CD4-positive, alpha-beta T cell (primary cell): Measurements from ENCODE around the gene CCM2L. TPM values are rescaled to one million over a fixed set of nuclear protein-coding genes. Genes with fewer than 3 reads are reported as not detected.

Experiments used
- ATAC-seq: fragments of 200-7000 bp; cut with Tn5 transposase; one replicate; pipeline ENCODE4 v1.10.0; 2022; ENCODE audit warnings: mild to moderate bottlenecking; ENCODE audit not compliant: poor library complexity
- CTCF ChIA-PET: fragments of 350-600 bp; sonication (Branson Sonifier 250); formaldehyde crosslinking; loops from one replicate; lab custom pipeline; 2021; ENCODE audit warnings: antibody characterized with exemption, inconsistent platforms; lab: Charles Lee
- POLR2A ChIA-PET: fragments of 350-600 bp; sonication (Branson Sonifier 250); formaldehyde crosslinking; loops from one replicate; lab custom pipeline; 2021; ENCODE audit warnings: antibody characterized with exemption, inconsistent platforms; lab: Charles Lee
- DNase-seq, 14 experiments: peaks; one replicate each; pipeline ENCODE4 v3.0.0-alpha.2; 2013 to 2020; ENCODE audit warnings: mixed read lengths in 2 of 14
- H3K27ac ChIP-seq, 2 donors: one replicate each; pipeline versions ENCODE4 v1.5.1 to v1.7.0; 2013; ENCODE audit warnings: low read length in 2 of 2, low read depth in 1 of 2, mild to moderate bottlenecking in 1 of 2
- H3K27me3 ChIP-seq, 2 experiments: 1 replicate in 1 of 2; 2 replicates in 1 of 2; pipeline versions ENCODE4 v1.6.1 to v1.7.0; 2013; ENCODE audit warnings: low read length in 2 of 2, control low read depth in 1 of 2, mild to moderate bottlenecking in 1 of 2, moderate library complexity in 1 of 2; ENCODE audit not compliant: insufficient read depth in 2 of 2, control insufficient read depth in 1 of 2
- H3K36me3 ChIP-seq: one replicate; pipeline ENCODE4 v1.6.1; 2013; ENCODE audit warnings: low read length, control low read depth; ENCODE audit not compliant: insufficient read depth
- H3K4me1 ChIP-seq: one replicate; pipeline ENCODE4 v1.6.1; 2013; ENCODE audit warnings: low read length, control low read depth; ENCODE audit not compliant: insufficient read depth
- H3K4me3 ChIP-seq: one replicate; pipeline ENCODE4 v1.5.1; 2013; ENCODE audit warnings: mild to moderate bottlenecking, low read length, moderate library complexity
- H3K9me3 ChIP-seq, 2 experiments: 1 replicate in 1 of 2; 2 replicates in 1 of 2; pipeline versions ENCODE4 v1.6.1 to v1.7.0; 2013; ENCODE audit warnings: low read length in 2 of 2, mild to moderate bottlenecking in 2 of 2, control low read depth in 1 of 2, moderate library complexity in 1 of 2; ENCODE audit not compliant: control insufficient read depth in 1 of 2, insufficient read depth in 1 of 2
- H3K27ac Mint-ChIP-seq: one replicate; pipeline ENCODE4 v1.8.0; 2020; ENCODE audit warnings: mixed read lengths
- H3K27me3 Mint-ChIP-seq: one replicate; pipeline ENCODE4 v1.8.0; 2021; ENCODE audit warnings: mixed read lengths
- H3K36me3 Mint-ChIP-seq: one replicate; pipeline ENCODE4 v1.8.0; 2021; ENCODE audit warnings: low read depth, mixed read lengths
- H3K4me1 Mint-ChIP-seq: one replicate; pipeline ENCODE4 v1.8.0; 2021; ENCODE audit warnings: low read depth, mixed read lengths
- H3K4me3 Mint-ChIP-seq: one replicate; pipeline ENCODE4 v1.8.0; 2020; ENCODE audit warnings: mild to moderate bottlenecking, mixed read lengths
- H3K9me3 Mint-ChIP-seq: one replicate; pipeline ENCODE4 v1.8.0; 2020; ENCODE audit warnings: mixed read lengths
- CTCF ChIP-seq: fragments of 200-600 bp; IDR thresholded peaks from one replicate; pipeline ENCODE4 v1.8.0; 2022; ENCODE audit warnings: antibody characterized with exemption, mild to moderate bottlenecking
- intact Hi-C, 2 experiments: fragments of 100-400 bp; cut with DNase I in 1 of 2; cut with micrococcal nuclease in 1 of 2; formaldehyde crosslinking; loops; one replicate each; pipeline versions ENCODE4 v1.15.1 to v1.9.0; 2023 to 2025; cut with DNase I, micrococcal nuclease
- total RNA-seq, 174 experiments: library from RNA in 2 of 174; stranded (reverse) in 2 of 174; gene quantifications; one replicate each; pipeline ENCODE4 v1.2.3 and lab custom pipeline; 2021 to 2026

Gene CCM2L
- total RNA-seq, 2 experiments from 2014 or later: not detected

DNA sequence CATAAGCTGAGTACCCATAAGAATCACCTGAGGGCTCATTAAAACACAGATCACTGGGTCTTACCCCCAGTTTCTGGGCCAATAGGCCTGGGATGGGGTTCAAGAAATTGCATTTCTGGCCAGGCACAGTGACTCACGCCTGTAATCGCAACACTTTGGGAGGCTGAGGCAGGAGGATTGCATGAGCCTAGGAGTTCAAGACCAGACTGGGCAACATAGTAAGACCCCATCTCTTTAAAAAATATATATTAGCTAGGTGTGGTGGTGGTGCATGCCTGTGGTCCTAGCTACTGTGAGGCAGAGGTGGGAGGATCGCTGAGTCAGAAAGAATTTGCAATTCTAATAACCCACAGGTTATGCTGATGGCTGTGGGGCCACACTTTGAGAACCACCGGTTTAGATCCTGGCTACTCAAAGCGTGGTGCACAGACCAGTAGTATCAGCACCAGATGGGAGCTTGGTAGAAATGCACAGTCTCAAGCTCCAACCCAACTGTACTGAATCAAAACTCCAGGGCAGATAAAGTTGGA lies 2.0 kb downstream of the CCM2L start:
- Mint-ChIP-seq H3K27me3 (peaks cover 46% of the 10 kb centered on the region), H3K4me3 (no peak overlapping the region), H3K27ac (no peak overlapping the region), H3K36me3 (no peaks in the 10 kb centered on the region), H3K4me1 (no peaks in the 10 kb centered on the region), H3K9me3 (no peaks in the 10 kb centered on the region)
- ChIA-PET POLR2A (no interaction called here), CTCF (interaction anchor here (1.0 kb wide), 1 partner anchor 19 kb away, joined by 6 read pairs; no protein-coding TSS in a partner anchor)
- no peaks in the 10 kb centered on the region for H3K36me3 ChIP-seq
- H3K27ac ChIP-seq: no peak overlapping the region
- peaks cover 16 to 21% of the 10 kb centered on the region in 2 experiments for H3K27me3 ChIP-seq
- H3K9me3 ChIP-seq: no peaks in the 10 kb centered on the region
- no peak overlapping the region for H3K4me3 ChIP-seq
- no peak for TF ChIP-seq CTCF
- intact Hi-C loops: no loop called here
- ATAC-seq: no peak
- no peak for DNase-seq
- H3K4me1 ChIP-seq: no peaks in the 10 kb centered on the region

DNA sequence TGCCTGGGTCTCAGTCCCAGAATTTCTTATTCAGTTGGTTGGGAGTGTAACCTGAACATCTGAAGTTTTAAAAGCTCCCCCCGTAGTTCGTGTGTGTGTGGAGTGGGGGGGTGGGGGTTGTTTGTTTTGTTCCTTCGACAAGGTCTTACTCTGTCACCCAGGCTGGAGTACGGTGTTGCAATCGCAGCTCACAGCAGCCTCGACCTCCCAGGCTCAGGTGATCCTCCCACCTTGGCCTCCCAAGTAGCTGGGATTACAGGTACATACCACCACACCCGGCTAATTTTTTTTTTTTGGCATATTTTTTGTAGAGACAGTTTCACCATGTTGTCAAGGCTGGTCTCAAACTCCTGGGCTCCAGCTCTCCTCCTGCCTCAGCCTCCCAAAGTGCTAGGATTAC lies 3.1 kb downstream of the CCM2L start:
- Mint-ChIP-seq H3K4me3 (no peak overlapping the region), H3K27ac (no peak overlapping the region), H3K9me3 (no peaks in the 10 kb centered on the region), H3K36me3 (no peaks in the 10 kb centered on the region), H3K27me3 (peaks cover 55% of the 10 kb centered on the region), H3K4me1 (peaks cover 9% of the 10 kb centered on the region)
- peaks cover 22 to 28% of the 10 kb centered on the region in 2 experiments for H3K27me3 ChIP-seq
- CTCF ChIA-PET: no interaction called here
- no peak overlapping the region for H3K27ac ChIP-seq
- intact Hi-C loops: no loop called here
- peaks cover 8% of the 10 kb centered on the region for H3K4me1 ChIP-seq
- ATAC-seq (no peak), DNase-seq (no peak)
- POLR2A ChIA-PET: no interaction called here
- no peaks in the 10 kb centered on the region for H3K9me3 ChIP-seq
- no peak overlapping the region for H3K4me3 ChIP-seq
- H3K36me3 ChIP-seq: no peaks in the 10 kb centered on the region
- no peak for TF ChIP-seq CTCF

- Mint-ChIP-seq H3K4me3 (peak overlapping the region; percentile 69), H3K4me1 (peaks cover 25% of the 10 kb centered on the region), H3K27ac (no peak overlapping the region), H3K9me3 (no peaks in the 10 kb centered on the region), H3K36me3 (no peaks in the 10 kb centered on the region), H3K27me3 (peaks cover 74% of the 10 kb centered on the region)
- peaks cover 22% of the 10 kb centered on the region for H3K4me1 ChIP-seq
- H3K9me3 ChIP-seq: no peaks in the 10 kb centered on the region
- H3K36me3 ChIP-seq: no peaks in the 10 kb centered on the region
- POLR2A ChIA-PET: no interaction called here
- intact Hi-C loops: no loop called here
- DNase-seq (peak; percentile 28 to 87 (median 52)), ATAC-seq (peak; percentile 85)
- peak; percentile 53 for TF ChIP-seq CTCF
- CTCF ChIA-PET: interaction anchor here (0.6 to 1.0 kb wide), 2 partner anchors 33 to 165 kb away, joined by 3 to 5 read pairs; no protein-coding TSS in a partner anchor
- peaks cover 32 to 67% of the 10 kb centered on the region in 2 experiments for H3K27me3 ChIP-seq
- H3K4me3 ChIP-seq: peak overlapping the region; percentile 54
- H3K27ac ChIP-seq: no peak overlapping the region
These were observed 7.5 kb downstream of the CCM2L start for GRCh38 chr20:32017711-32018251.
